HTERT RPE-1 (cell line): ENCODE results near the gene RALGPS1.

Experiments used
- in situ Hi-C: fragments of 300-500 bp; cut with MboI; formaldehyde crosslinking; loops from 4 replicates; pipeline ENCODE4 v1.14.3; 2020; ENCODE audit warnings: low sequenced_read_pairs

The RALGPS1 gene

DNA sequence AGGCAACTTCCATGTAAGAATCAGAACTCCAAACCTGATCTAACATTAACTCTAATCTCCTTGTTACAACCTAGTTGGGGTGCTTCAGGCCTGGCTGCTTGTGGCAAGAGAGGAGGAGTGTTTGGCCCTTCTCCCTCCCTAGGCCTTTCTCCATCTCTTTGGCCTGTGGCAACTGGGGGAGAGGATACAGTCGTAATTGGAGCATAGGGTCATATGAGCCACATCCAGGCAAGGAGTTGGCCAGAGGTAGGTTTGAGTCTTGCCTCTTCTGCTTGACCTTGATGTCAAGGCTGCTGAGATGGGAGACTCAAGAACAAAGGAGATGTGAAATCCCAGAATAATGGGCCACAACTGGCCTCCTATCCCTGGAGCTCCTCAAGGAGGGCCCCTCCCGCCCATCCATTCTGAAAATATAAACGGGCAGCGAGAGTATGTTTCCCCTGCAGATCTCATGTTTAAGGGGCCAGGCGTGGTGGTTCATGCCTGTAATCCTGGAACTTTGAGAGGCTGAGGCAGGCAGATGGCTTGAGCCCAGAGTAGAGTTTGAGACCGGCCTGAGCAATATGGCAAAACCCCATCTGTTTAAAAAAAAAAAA, 267.1 kb downstream of the RALGPS1 start:
- in situ Hi-C loops, result no loop called here

GRCh38 chr9:127182901-127183746, 268.5 kb downstream of the RALGPS1 start:
- in situ Hi-C loops, result no loop called here

GRCh38 chr9:127183814-127184582, 269.4 kb downstream of the RALGPS1 start:
- in situ Hi-C loops, result no loop called here

- in situ Hi-C loops, result no loop called here
Observed at GRCh38 chr9:127184641-127185040, 270.1 kb downstream of the RALGPS1 start.

- in situ Hi-C loops, result no loop called here
Observed at GRCh38 chr9:127185181-127185580, 270.6 kb downstream of the RALGPS1 start.

- in situ Hi-C loops, result no loop called here
Observed at GRCh38 chr9:127185931-127186781, 271.6 kb downstream of the RALGPS1 start.

GRCh38 chr9:127186806-127187205, 272.2 kb downstream of the RALGPS1 start:
- in situ Hi-C loops, result no loop called here

DNA sequence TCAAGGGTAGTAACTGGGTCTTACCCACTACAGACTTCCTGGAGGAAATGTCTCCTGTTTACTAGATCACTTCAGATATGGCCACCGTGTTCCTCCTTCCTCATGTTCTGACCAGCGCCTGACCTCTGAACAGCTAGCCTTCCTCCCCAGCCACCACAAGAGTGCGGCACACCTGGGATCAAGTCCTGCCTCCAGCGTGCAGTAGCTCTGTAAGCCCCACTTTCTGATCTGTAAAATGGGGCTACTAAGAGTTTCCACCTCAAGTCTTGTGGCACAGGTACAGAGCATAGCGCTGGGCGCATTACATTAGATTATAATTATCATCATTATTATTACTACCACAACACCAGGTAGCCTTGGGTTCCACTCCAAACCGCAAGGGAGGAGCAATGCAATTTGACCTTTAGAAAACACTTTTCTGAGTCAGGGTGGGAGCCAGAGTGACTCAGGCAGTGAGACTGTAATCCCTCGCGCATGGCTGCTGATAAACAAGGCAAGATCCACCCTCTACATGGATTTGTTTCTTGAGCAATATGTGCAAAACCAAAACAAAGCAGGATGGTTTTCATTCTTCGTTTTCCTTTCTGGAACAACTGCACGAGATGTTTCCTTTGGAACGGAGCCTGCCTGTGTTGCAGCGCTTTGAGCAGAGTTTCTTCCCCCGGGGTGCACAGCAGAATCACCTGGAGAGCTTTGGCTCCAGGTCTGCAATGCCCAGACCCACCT, 272.8 kb downstream of the RALGPS1 start:
- in situ Hi-C loops, result no loop called here

- in situ Hi-C loops, result no loop called here
Observed at GRCh38 chr9:127188396-127188795, 273.8 kb downstream of the RALGPS1 start.

DNA sequence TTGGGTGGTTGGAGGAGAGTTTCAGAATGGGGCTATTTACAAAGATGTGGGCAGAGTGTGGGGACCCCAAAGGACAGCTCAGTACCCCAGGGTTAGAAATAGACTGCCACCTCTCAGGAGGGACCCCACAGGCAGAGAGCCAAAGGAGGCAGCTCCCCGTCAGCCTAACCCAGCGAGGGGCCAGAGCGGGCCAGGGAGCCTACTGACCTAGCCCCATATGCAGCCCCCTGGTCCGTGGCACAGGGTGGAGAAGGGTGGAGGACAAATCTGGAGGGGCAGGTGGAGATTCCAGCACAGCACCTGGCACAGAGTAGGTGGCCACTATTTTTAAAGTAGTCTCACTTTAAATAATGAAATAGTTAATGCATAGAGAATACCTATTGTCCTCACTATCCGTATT, 275.0 kb downstream of the RALGPS1 start:
- in situ Hi-C loops, result no loop called here

DNA sequence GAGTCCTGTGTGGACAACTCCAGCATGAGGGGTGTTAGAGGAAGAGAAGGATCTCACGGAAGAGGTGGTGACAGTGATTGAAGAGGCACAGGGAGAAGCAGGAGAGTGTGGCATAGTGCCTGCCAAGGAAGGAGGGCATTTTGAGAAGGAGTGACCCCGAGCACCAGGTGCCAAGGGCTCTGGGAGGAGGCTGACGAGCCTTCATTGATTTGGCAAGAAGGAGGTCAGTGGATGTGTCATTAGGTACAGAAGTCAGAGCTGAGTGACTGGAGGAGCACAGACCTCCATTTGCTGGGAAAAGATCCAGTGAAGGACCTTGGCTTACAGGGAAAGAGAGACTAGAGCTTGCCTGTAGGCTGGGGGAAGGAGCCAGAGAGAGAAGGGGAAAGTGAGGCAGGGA, 278.2 kb downstream of the RALGPS1 start:
- in situ Hi-C loops, result no loop called here

GRCh38 chr9:127193483-127193882, 278.9 kb downstream of the RALGPS1 start:
- in situ Hi-C loops, result no loop called here

DNA sequence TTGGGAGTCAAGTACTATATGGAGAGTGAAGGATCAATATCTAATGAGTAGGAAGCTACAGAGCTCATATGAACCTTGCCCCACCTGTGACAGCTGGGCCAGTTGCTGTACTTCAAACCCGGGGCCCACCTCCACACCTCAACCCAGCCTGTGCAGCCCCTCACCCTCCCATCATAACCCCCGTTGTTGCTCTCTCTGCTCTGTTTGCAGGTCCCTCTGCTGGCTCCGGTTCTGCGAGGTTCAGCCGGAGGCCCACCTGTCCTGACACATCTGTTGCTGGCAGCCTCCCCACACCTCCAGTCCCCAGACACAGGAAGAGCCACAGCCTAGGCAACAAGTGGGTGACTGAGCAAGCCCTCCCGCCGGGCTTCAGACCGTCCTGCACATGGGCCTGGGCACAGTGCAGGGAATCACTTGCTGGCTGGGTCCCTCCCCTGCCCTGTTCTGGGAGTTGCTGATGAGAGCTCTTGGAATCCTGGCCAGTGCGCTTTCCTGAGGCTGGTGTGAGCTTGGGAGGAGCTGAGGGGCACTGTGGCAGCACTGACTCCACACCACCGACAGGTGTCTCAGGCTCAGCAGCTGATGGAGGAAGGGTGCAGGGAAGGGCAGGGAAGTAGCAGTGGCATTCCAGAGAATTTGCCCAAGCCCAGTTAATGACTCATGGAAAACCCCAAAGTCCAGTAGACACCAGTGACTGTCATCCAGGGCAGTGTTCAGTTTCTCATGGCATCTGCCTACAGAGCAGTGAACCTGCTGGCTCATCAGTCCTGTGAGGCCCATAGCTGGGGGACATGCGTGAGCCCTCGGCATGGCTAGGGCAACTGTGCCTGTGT, 280.5 kb downstream of the RALGPS1 start:
- in situ Hi-C loops, result no loop called here

GRCh38 chr9:127195976-127196825, 281.6 kb downstream of the RALGPS1 start:
- in situ Hi-C loops, result no loop called here

DNA sequence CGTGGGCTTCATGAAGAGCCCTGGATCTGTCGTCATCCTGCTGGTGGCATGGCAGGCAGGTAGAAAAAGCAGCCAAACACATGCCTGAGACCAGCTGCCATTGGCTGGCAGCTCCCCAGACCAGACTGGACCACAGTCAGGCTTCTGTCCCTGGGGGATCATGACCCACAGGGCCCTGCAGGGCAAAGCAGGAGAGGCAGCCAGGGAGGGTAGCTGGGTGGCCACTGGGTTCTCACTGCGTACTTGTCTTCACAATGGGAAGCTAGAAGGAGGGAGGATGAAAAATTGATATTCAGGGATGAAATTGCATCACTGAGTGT, 282.2 kb downstream of the RALGPS1 start:
- in situ Hi-C loops, result no loop called here

DNA sequence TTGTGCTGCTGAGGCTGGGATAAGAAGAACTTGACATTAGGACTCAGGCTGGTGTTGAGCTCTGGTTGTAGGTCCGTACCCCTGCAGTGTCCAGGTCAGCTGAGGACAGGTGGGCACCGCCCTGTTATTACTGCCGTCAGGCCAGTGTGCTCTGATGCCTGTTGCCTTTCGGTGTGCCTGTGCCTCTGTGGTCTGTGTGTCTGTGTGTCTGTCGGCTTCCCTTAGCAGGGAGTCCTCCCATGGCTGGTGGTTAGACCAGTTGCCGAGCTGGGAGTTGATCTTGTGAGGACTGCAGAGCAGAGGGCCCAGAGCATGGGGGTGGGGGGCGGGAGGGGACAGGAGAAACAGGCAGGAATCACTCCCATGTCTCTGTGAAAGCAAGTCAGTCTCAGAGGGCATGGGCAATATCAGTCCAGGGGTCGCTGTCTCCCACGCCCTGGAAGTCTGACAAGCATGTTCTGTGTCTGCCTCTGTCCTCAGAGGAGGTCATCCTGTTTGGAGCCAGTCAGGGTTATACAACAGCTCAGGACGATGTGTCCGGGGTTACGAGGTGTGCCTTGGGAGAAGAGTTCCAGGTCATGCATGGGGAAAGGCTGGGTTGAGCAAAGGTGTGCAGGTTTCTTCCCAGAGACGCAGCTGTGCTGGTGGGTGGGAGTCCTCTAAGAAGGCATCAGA, 282.7 kb downstream of the RALGPS1 start:
- in situ Hi-C loops, result no loop called here

DNA sequence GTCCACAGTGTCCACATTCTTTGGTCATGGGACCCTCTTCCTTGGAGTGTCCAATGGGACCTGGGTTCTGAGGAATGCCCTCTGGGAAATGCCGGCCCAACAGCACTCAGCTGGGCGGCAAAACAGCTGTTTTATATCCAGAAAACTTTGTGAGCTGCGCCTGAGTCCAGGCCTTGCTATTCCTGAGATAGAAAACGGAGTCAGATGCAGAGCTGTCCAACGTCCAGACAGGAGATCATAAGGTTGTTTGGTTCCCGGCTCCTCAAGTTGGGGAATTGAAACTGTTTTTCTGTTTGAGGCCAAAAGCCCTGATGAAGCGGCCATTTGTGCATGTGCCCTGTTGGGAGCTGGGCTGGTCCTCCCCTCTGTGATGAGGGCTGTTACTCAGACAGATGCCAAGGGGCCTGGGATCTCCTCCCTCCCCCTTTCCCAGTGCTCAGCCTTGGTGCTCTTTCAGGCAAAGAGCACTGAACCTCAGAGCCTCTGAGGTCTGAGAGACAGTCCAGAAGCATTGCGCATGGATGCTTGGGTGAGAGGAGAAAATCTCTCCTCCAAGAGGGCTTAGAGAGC, 283.4 kb downstream of the RALGPS1 start:
- in situ Hi-C loops, result no loop called here

DNA sequence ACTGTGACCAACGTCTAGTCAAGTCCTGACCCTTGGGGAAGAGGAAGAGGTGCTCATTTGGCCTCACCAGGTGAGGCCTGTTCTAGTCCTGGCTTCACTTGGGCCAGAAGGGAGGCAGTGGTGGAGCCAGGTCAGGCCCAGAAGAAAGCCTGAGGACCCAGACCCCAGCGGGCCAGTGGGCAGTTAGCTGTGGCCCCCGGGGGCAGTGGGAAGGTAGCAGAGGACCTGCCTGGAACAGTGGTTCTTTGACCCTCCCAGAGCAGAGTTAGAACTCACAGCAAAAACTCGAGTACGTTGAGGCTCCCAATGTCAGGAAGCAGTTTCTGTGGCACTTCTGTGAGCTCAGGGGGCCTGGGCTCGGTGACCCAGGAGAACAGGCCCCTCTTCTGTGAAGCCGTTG, 284.0 kb downstream of the RALGPS1 start:
- in situ Hi-C loops, result no loop called here
